Measurements from ENCODE around the gene BIRC7. TPM values are rescaled to one million over a fixed set of nuclear protein-coding genes. Genes with fewer than 3 reads are reported as not detected.

Gene BIRC7
- total and polyA plus RNA-seq, 2 of the 4 experiments (the other 2 are of a cell fraction) = not detected

- no TSS peak for BruUV-seq (replicated peaks)
- ATAC-seq (ENCODE audit: low read depth) (no peak), DNase-seq (no peak)
- Histone ChIP-seq H4K5ac (ENCODE audit: low read depth, low read length) (no peak overlapping the region), H3K36me3 (ENCODE audit: control insufficient read depth, insufficient read depth, low read length) (peaks cover 16% of the 10 kb centered on the region), H4K91ac (ENCODE audit: insufficient read depth, low read depth, low read length) (no peak overlapping the region), H3K79me1 (ENCODE audit: low read depth in 1 of 2, low read length in 2 of 2) (peaks cover 12 to 46% of the 10 kb centered on the region in 2 experiments), H2AK5ac (ENCODE audit: low read depth, low read length) (no peak overlapping the region), H2AFZ (replicated peaks; ENCODE audit: low read length, poor library complexity) (no peak overlapping the region), H3K4me3 (ENCODE audit: insufficient read depth, low read depth, low read length) (no peak overlapping the region), H2BK120ac (ENCODE audit: low read depth, low read length) (no peak overlapping the region), H3K4me2 (ENCODE audit: low read depth, low read length) (no peak overlapping the region), H3K9me1 (ENCODE audit: insufficient read depth, low read length) (peaks cover 8% of the 10 kb centered on the region; the same call in 1 of the 2 replicates), H3K27ac (ENCODE audit: insufficient read depth, low read length) (no peak overlapping the region), H3K9ac (ENCODE audit: low read depth, low read length) (no peak overlapping the region), H3K23ac (ENCODE audit: low read depth, low read length) (no peak overlapping the region), H3K18ac (ENCODE audit: low read depth, low read length) (no peak overlapping the region), H4K8ac (ENCODE audit: low read depth in 2 of 2, low read length in 2 of 2) (no peak overlapping the region), H2BK15ac (ENCODE audit: low read depth, low read length) (no peak overlapping the region), H3K56ac (ENCODE audit: extremely low read depth, insufficient read depth, low read length) (no peak overlapping the region), H3K9me3 (ENCODE audit: control insufficient read depth, insufficient read depth, low read length) (no peaks in the 10 kb centered on the region), H4K20me1 (ENCODE audit: insufficient read depth, low read length) (peaks cover 55% of the 10 kb centered on the region), H2BK20ac (ENCODE audit: low read depth, low read length) (no peak overlapping the region), H3K4me1 (ENCODE audit: control insufficient read depth, insufficient read depth, low read length) (no peaks in the 10 kb centered on the region), H3K27me3 (ENCODE audit: control insufficient read depth, insufficient read depth, low read length) (no peaks in the 10 kb centered on the region; the same call in 1 of the 2 replicates), H3K4ac (ENCODE audit: low read depth, low read length) (no peak overlapping the region), H3K14ac (replicated peaks; ENCODE audit: low read depth, low read length) (no peak overlapping the region), H2AK9ac (replicated peaks; ENCODE audit: low read depth, low read length, poor library complexity) (no peak overlapping the region), H2BK5ac (ENCODE audit: low read depth, low read length, poor library complexity, severe bottlenecking) (no peak overlapping the region)
- intact Hi-C loops (cut with micrococcal nuclease) (no loop called here), dilution Hi-C loops (cut with HindIII; ENCODE audit: low sequenced_read_pairs, unreplicated experiment) (no loop called here), in situ Hi-C loops (cut with MboI; ENCODE audit: low sequenced_read_pairs) (no loop called here)
- ChIA-PET POLR2A (ENCODE audit: unreplicated experiment) (no interaction called here), CTCF (no interaction called here)
- 80% methylated on average over 2 of the region's 14 CpGs; no CpG with 5 or more reads in 1 of the 2 experiments for WGBS, 2 experiments (ENCODE audit: extremely low coverage in 2 of 2, insufficient read length in 1 of 2)
- TF ChIP-seq ELK1 (IDR thresholded peaks at IDR 0.05; ENCODE audit: borderline replicate concordance, low read depth, low read length) = no peak
- TF ChIP-seq RAD21 (IDR thresholded peaks at IDR 0.05; ENCODE audit: low read length) = no peak
- no peak for TF ChIP-seq MAZ (IDR thresholded peaks at IDR 0.05; ENCODE audit: borderline replicate concordance, low read depth, low read length)
- TF ChIP-seq MXI1 (IDR thresholded peaks at IDR 0.05; ENCODE audit: borderline replicate concordance, low read depth, low read length) = no peak
- no peak for TF ChIP-seq RFX5 (IDR thresholded peaks at IDR 0.05; ENCODE audit: low read depth, low read length)
- TF ChIP-seq SMC3 (IDR thresholded peaks at IDR 0.05; ENCODE audit: low read depth, low read length) = no peak
- no peak for TF ChIP-seq CEBPB (IDR thresholded peaks at IDR 0.05; ENCODE audit: low read depth, low read length)
- TF ChIP-seq POLR2A (IDR thresholded peaks at IDR 0.05; ENCODE audit: low read depth, low read length) = no peak
- TF ChIP-seq CTCF (conservative IDR thresholded peaks at IDR 0.05; ENCODE audit: low read depth, low read length) = no peak
- TF ChIP-seq RCOR1 (IDR thresholded peaks at IDR 0.05; ENCODE audit: insufficient replicate concordance, low read length) = no peak
- no peak for TF ChIP-seq BHLHE40 (IDR thresholded peaks at IDR 0.05; ENCODE audit: low read depth, low read length)
- no peak for TF ChIP-seq USF2 (IDR thresholded peaks at IDR 0.05; ENCODE audit: low read depth, low read length)
- TF ChIP-seq MAFK (IDR thresholded peaks at IDR 0.05; ENCODE audit: low read depth, low read length) = no peak
- TF ChIP-seq FOS (IDR thresholded peaks at IDR 0.05; ENCODE audit: low read depth, low read length) = no peak
- no peak for TF ChIP-seq CHD1 (IDR thresholded peaks at IDR 0.05; ENCODE audit: low read depth, low read length)
- TF ChIP-seq NFE2L2 (IDR thresholded peaks at IDR 0.05; ENCODE audit: low read depth, low read length) = no peak
Measured at GRCh38 chr20:63194007-63194796, 41.5 kb upstream of the BIRC7 start.

Data from IMR-90 (cell line).